ENCODE results near the gene PLA2G4E. TPM values are rescaled to one million over a fixed set of nuclear protein-coding genes. Genes with fewer than 3 reads are reported as not detected.

The PLA2G4E gene
- total RNA-seq, 1 donor from 2014 or later, result not detected

DNA sequence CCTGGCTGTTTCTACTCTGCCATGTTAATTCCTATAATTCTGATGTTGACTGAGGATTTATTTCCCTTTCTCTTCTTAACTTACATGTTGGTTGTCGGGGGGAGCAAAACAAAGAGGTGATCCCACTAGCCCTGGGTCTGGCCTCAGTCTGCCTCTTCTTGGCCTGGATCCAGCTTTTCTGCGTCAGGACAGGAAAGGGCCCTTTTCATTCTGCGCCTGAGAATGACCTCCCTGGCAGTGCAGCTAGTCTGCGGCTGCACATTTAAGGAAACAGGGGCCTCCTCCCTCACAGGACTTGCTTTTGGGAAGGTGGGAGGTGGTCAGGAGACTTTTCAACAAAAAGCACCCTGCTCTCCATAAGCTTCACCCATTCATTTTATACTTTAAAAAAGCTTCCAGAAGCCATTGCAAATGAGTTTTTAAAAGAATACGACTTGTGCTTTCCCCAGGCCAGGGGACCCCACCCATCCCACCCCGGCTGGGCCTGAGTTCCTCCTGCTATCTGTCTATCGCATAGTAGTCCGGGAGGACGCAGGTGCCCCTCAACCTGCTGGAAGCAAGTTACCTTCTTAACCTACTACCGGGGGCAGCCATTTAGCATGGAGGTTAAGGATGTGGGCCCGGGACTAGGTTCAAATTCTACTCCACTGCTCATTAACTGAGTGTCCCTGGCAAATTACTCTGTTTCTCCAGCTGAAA is 27.2 kb downstream of the PLA2G4E start:
- DNase-seq (ENCODE audit: low read depth in 2 of 2), result peak; percentile 25 to 40

DNA sequence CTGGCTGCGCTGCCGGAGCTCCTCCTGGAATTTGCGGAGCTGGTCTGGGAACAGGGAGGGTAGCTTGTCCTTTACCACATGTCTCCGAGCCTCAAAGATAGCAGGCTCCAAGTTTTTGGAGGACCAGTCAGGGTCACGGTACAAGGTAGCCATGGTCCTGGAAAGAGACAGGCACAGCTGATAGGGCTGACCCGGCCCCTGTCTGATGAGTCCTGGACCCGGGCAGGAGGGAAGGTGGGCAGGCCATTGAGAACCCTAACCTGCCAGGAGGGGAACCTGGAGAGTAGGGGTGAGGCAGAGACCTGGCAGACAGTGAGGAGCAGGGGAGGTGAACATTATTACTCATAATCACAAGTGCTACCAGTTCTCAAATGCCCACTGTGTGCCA is 28.0 kb downstream of the PLA2G4E start:
- no peak for DNase-seq (ENCODE audit: low read depth in 2 of 2)

- no peak for DNase-seq (ENCODE audit: low read depth in 2 of 2)
Observed at GRCh38 chr15:41992151-41992802, 28.6 kb downstream of the PLA2G4E start.

- no peak for DNase-seq (ENCODE audit: low read depth in 2 of 2)
Observed at GRCh38 chr15:41990691-41991090, 30.2 kb downstream of the PLA2G4E start.

- no peak for DNase-seq (ENCODE audit: low read depth in 2 of 2)
Observed at GRCh38 chr15:41990243-41990605, 30.6 kb downstream of the PLA2G4E start.

GRCh38 chr15:41989573-41990242 is 31.1 kb downstream of the PLA2G4E start:
- peak; percentile 75 to 84 for DNase-seq (ENCODE audit: low read depth in 2 of 2)

GRCh38 chr15:41988896-41989572 is 31.8 kb downstream of the PLA2G4E start:
- no peak for DNase-seq (ENCODE audit: low read depth in 2 of 2)

DNA sequence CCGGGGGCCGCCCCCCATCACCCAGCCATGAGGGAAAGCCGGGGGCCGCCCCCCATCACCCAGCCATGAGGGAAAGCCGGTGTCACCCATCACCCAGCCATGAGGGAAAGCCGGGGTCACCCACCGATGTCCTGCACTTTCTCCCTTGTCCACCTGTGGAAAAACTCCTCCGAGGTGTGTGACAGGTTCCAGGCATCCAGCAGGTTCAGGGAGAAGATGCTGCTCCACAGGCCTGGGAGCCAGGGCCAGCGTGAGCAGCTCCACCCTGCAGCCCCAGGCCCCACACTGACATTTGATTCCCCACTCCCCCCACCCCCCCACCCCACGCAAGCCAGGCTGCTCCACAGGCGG is 32.9 kb downstream of the PLA2G4E start:
- DNase-seq (ENCODE audit: low read depth in 2 of 2), result no peak

GRCh38 chr15:41987246-41987924 is 33.5 kb downstream of the PLA2G4E start:
- no peak for DNase-seq (ENCODE audit: low read depth in 2 of 2)

DNA sequence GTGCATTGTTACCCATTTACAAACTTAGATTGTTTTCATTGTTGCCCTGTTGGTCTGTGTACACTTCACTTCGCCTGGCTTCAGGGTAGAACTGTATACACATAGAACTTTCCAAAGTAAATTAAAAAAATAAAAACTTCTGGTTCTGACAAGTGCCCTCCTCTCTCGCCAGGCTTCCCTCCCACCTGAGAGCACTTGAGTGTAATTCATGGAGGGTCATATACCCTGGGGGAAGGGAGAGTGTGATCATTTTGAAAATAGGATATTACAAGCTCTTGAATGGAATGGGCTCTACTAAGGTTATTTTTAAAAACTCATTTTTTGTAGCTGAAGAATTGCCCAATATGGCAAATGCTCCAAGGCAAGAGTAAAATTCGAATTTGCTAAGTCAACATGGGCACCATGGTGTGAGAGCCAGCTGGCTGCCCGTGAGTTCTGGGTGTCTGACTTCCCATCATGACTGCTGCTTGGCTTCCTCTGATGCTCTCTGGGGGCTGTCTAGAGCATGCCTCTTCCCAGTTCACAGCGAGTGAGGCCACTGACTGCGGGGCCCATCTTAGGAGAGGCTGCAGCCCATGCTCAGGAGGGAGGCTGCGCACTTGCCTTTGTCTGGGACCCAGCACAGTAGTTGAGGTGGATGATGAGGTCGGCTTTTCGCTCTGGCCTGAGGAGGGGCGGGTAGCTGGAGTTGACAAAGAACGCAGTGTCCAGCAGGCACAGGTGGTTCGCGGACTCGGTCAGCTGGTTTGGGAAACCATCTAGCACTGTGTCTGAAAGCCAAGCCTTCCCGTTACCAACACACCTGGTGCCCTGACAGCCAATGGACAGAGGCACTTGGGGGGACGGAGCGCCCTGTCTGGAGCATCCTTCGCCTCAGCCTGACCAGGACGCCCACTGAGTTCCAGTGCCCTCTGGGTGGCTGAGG is 35.3 kb downstream of the PLA2G4E start:
- no peak for DNase-seq (ENCODE audit: low read depth in 2 of 2)

- no peak for DNase-seq (ENCODE audit: low read depth in 2 of 2)
Observed at GRCh38 chr15:41984622-41985021, 36.2 kb downstream of the PLA2G4E start.

DNA sequence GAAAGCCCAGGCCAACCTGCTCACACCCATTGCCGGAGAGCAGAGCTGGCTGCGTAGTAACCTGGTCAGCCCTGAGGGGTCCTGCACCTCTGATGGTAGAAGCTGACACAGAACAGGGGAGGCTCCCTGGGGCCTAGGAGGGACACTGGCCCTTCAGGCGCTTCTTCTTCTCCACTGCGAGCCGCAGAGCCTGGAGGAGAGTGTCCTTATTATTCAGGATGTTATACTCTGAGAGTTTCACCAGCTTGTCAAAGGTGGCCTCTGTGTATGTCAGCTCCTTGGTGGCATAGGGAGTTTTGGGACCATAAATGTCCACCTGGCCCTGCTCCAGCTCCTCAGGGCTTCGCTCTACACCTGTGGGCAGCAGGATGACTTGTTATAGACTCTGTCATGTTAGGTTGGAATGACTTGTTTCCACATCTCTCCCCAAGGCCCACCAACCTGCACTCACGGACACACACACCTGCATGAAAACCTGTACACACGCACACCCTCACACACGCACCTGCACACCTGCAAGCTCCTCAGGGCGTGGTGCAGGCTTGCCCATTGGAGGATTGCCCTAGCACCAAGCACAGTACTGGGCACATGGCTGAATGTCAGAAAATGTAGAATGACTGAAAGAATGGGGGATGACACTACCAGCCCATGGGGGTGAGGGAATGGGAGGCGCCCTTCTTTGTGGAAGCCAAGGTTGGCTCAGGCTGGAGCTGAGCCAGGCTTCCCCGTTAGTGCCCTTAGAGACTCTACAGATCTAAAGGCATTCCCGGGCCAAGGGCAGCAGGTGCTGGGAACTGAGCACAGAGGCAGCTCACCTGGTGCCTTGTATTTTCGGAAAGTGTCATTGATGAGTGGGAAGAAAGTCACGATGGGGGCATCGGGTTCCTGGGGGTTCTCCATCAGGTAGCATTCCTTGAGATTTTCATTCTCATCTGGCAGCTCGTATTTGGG is 36.9 kb downstream of the PLA2G4E start:
- no peak for DNase-seq (ENCODE audit: low read depth in 2 of 2)

DNA sequence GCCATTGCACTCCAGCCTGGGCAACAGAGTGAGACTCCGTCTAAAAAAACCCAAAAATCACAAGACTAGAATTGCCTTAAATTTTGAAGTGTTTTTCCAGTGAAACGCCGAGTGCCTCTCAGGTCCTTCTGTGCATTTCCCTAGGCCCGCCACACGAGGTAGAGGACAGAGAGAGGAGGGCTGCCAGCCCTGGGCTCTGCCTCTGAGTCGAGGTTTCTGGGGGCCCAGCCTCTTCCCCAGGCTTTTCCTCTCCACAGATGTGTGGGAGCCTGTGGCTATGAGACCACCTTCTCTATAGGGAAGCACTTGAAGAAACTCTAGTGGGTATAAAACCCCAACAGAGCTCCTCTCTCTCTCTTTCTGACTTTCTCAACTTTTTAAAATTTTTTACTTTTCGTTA is 37.6 kb downstream of the PLA2G4E start:
- DNase-seq (ENCODE audit: low read depth in 2 of 2), result no peak

DNA sequence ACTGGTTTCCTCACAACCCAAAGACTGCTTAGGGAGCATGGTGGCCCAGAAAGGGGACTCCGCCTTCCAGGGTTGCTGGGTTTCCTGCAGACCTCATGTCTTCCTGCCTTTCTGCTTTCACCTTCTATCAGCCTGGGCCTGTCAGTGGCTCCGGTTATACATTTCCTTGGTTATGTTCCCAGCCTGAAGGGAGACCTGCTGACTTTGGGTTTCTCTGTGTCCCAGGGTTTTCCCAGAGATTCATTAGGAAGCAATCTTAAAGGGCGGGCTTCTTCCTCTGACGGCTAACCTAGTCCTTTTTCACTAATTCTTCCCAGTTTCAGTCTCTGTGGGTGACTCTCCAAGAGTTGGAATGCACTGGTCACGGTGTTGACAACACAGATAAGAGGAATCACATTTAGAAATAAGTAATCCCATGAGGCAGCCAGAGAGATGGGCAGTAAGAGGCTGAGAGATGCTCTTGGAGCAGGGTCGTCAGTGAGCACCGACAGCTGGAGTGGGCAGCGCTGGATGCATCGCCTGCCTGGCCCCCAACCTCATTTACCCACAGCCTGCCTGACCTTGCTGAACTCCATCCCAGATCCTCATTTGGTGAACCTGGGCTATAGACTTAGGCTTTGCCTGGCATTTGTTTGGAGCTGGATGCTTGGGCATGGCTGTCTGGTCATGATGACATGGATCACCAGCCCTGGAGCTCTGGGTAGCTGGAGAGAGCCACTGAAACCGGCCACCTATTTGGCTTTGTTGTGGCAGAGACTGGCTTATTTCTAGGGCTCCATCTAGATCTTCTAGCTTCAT is 38.5 kb downstream of the PLA2G4E start:
- DNase-seq (ENCODE audit: low read depth in 2 of 2), result no peak

- no peak for DNase-seq (ENCODE audit: low read depth in 2 of 2)
Observed at GRCh38 chr15:41981371-41982132, 39.3 kb downstream of the PLA2G4E start.

GRCh38 chr15:41980654-41981323 is 40.1 kb downstream of the PLA2G4E start:
- peak in 1 of 2 donors; percentile 34 for DNase-seq (ENCODE audit: low read depth in 2 of 2)

- no peak for DNase-seq (ENCODE audit: low read depth in 2 of 2)
Observed at GRCh38 chr15:41979493-41980266, 41.2 kb downstream of the PLA2G4E start.

All from lung microvascular endothelial cell (primary cell).